Activated naive CD4-positive, alpha-beta T cell treated with anti-CD3 and anti-CD28 coated beads, Interleukin-2, amount 50 U/mL, for 16 hours (primary cell): Measurements from ENCODE around the gene SBF2.
"Not testable (repeated sequence)": the region's sequence is repeated elsewhere in the genome, so short reads cannot be mapped to it uniquely, and the experiment has no call there.

Experiments
- DNase-seq: peaks from one replicate; pipeline ENCODE4 v3.0.0-alpha.2; 2020

SBF2 gene

DNA sequence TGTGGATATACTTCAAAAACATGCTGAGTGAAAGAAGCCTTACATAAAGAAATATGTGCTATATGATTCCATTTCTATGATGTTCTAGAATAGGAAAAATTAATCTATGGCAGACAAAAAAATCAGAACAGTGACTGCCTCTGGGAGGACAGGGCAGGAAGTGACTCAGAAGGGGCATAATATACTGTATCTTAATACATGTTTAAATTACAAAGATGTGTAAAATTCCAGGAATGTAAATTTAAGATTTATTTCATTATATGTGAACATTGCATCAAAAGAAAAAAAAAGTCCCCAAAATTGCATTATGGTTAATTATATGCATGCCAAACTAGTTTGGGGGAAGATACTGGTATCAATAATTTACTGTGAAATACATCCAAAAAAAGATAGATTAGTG lies 32.2 kb downstream of the SBF2 start:
- DNase-seq = no peak

DNA sequence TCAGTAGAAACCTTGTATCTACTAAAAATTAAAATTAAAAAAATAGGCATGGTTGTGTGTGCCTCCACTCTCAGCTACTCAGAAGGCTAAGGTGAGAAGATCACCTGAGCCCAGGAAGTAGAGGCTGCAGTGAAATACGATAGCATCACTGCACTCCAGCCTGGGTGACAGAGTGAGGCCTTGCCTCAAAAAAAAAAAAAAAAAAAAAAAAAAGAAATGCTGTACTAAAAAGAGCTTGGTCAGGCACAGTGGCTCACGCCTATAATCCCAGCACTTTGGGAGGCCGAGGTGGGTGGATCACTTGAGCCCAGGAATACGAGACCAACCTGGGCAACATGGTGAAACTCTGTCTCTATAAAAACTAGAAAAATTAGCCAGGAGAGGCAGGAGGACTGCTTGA lies 36.5 kb downstream of the SBF2 start:
- DNase-seq = no peak

DNA sequence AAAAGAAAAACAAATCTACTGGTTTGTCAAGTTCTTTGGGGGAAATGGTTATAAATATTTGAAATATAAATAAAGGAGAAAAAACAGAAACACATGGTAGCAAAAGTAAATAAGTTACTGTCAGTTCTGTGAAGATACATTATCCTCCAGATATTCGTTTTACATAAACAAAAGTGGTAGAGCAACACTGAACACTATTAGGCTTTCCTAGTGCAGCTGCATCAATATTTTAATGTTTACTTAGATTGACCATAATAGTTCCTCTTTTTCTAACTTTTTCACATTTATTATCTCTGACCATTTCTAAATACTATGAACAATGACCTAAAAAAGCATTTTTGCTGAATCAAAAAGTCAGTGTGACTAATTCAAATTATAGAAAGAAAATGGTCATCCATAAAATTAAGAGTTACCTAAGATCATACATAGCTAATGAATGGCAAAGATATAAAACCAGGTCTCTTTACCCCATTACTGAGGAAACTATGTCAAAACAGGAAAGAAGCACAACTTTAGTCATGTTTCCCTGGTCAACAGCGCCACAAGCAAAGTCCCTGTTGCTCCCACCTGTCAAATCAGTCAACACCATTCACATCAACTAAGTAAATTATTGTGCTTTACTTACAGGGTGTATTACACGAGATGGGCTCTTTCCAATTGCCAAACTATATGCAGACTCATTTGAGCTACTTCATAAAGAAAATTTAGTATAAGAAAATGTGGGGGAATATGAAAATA lies 38.5 kb downstream of the SBF2 start:
- DNase-seq = no peak

DNA sequence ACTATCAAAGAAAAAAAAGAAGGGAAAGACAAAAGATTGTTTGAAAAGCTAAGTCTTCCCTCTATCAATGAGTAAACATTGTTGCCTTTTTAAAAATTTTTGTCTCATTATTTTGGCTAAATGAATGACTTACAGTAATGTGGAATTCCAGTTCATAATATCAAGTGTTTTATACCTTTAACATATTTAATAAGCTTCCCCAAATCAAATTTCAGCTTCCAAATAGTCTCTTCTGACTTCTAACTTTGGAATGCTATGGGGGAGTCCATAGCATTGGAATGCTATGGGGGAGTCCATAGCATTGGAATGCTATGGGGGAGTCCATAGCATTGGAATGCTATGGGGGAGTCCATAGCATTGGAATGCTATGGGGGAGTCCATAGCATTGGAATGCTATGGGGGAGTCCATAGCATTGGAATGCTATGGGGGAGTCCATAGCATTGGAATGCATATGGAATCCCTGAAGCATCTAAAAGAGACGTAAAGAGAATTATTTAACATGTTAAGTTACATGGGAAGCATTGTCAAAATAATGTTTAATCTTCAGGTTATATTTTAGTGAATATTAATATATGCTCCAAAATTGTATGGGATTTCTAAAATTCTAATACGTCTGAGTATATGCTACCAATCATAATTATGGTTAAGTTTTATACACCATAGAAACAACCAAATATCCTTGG lies 44.4 kb downstream of the SBF2 start:
- DNase-seq = not testable (repeated sequence)

DNA sequence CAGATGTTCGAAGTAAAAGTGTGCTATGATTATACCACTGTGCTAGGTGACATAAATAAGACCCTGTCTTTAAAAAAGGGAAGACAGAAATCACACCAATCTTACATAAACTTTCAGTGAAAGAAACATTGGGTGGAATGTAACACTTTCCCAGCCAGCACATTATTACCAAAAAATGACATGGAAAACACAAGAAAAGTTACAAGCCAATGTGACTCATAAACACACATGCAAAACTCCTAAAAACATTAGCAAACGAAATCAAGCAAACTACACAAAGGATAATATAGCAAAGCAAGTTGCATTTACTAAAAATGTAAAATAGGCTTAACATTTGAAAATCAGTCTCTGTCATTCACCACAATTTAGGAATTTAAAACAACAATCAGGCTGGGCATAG lies 47.0 kb downstream of the SBF2 start:
- no peak for DNase-seq

DNA sequence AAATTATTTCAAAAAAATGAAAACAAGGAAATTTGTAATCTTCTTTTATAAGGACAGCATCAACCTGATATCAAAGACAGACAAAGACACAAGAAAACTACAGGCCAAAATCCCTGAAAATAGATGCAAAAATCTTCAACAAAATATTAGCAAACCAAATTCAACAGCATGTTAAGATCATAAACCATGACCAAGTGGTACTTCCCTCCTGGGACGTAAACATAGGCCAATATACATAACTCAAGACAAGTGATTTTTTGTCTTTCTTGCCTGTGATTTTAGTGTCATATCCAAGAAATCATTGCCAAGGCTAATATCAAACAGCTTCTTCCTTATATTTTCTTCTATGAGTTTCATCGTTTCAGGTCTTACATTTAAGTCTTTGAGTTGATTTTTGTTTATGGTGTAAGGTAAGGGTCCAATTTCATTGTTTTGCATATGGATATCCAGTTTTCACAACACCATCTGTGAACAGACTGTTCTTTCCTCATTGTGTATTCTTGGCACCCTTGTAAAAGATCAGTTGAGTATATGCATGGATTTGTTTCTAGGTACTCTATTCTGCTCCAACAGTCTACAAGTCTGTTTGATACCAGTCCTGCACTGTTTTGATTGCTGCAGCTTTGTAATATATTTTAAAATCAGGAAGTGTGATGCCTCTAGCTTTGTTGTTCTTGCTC lies 50.0 kb downstream of the SBF2 start:
- no peak for DNase-seq

DNA sequence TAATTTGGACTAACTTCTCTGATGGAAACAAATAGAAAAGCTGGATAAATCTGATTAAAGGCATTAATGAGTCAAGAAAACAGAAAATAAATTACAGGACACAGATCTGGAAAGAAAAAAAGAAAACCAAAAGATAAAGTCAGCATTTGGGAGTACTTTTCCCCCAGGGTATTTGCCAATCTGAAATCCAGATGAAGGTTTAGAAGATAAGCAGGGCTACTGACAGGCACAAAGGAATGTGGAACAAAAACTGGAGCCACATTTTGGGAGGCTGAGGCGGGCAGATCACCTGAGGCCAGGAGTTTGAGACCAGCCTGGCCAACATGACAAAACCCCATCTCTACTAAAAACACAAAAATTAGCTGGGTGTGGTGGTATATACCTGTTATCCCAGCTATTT lies 57.2 kb downstream of the SBF2 start:
- DNase-seq = no peak

DNA sequence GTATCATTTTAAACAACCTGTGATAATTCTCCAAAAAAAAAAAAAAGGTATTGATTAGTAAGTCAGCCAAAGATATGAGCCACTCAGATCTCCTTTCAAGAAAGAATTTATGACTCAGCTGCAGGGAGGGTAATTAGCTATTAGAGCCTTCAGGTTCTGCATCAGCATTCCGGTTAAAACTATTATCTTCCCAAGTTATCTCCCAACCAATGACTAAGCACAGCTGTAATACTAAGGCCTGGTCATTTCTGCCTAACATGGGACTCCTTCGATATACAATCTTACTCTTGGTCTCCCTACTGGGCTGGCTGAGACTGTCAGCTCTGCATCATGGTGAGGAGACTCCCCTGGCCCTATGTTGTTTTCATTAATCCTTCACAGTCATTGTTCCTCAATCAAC lies 60.4 kb downstream of the SBF2 start:
- DNase-seq = no peak

DNA sequence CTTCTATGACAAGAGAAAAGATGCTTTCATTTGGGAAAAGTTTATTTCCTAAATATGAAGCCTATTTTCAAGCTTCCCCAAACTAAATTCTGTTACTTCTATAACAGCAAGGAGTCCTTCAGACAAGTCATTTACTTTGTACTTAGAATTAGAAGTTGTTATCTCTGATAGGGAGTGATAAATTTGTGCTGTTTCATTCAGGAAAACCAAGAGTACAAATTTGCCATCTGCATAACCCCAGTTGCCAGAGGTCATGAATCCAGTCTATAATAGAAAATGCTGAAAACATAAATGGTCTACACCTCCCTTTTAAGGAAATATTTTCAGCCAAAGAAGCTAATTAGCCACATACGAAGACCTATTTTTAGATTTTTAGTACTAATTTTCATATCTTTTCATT lies 61.3 kb downstream of the SBF2 start:
- DNase-seq = no peak

DNA sequence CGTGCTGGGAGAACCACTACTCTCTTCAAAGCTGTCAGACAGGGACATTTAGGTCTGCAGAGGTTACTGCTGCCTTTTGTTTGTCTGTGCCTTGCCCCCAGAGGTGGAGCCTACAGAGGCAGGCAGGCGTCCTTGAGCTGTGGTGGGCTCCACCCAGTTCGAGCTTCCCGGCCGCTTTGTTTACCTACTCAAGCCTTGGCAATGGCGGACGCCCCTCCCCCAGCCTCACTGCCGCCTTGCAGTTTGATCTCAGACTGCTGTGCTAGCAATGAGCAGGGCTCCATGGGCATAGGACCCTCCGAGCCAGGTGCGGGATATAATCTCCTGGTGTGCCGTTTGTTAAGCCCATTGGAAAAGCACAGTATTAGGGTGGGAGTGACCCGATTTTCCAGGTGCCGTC lies 62.2 kb downstream of the SBF2 start:
- not testable (repeated sequence) for DNase-seq

DNA sequence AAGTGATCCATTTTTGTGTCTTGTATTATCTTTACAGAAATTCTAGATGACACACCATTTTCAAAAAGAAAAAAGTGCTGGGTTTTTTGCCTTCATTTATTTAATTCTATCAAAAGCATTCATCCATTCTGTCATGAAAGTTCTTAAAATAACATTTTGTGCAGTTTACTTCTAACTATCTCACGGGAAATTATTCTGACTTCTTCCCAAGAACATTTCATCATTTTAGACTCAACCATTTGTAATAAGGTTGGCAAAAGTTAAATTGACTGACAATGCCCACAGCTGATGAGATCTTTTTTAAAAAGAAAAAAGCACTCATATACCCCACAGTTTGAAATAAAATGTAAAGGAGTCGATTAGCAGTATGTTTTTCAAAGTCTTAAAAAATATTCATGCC lies 68.5 kb downstream of the SBF2 start:
- no peak for DNase-seq

DNA sequence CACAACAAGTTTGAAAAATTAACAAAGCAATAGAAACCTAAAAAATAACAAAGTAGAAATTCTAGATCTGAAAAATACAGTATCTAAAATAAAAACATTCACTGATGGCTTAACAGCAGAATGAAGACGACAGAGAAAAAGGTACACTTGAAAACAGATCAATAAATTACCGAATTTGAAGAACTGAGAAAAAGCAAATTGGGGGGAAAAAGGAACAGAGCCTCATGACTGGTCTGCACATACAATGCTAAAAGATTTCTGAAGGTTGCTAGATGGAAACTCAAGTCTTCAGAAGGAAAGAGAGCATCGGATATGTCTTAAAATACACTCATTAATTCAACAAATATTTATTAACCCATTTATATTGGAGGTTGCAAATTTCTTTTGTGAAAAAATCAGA lies 71.6 kb downstream of the SBF2 start:
- DNase-seq = no peak

DNA sequence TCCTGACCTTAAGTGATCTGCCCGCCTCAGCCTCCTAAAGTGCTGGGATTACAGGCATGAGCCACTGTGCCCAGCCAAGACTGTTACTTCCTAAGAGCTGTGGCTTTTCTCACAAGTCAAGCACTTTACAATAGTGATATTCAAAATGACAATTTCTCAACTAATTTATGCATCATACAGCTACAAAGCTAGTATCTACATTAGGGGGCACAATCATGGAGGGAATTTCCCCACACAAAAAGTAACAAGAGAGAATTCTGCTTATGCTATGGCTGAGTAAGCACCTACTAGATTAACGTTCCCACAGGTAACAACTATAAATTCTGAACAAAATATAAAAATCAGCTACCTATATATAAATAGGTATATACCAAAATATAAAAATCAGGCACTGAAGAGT lies 72.7 kb downstream of the SBF2 start:
- DNase-seq = no peak

DNA sequence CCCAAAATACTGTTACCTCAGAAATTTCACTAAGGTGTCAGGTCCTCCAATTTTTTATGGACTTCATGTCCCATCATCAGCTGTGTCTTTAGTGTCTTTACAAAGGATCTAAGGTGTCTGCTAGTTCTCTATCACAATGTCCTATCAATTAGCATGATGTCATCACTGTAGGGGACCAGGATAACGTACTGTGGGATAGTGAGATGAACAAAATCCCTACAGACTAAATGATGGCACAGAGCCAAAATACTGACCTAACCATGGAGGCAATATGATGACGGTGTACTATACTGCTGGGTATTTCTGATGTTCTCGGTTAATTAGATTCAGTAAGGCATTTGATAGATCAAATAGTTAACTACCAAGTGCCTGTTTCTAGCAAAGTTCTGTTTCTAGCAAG lies 82.5 kb downstream of the SBF2 start:
- DNase-seq = no peak

DNA sequence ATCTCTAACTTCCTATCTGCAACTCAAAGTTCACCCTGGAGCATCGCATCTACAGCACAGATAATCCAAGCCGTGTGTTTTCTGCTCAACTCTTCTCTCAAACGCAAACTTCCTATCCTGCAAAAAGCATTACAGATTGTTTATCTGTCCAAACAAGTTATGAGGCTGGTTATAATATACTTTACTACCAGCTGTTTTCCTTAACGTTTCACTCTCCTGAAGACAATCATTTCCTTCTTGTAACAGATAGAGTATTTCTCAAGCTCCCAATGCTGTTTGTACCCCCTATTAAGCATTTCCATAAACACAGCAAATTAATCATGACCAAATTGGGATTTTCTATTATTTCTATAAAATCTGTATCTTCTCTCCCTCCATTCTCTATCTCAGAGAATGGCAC lies 84.7 kb downstream of the SBF2 start:
- DNase-seq = no peak

DNA sequence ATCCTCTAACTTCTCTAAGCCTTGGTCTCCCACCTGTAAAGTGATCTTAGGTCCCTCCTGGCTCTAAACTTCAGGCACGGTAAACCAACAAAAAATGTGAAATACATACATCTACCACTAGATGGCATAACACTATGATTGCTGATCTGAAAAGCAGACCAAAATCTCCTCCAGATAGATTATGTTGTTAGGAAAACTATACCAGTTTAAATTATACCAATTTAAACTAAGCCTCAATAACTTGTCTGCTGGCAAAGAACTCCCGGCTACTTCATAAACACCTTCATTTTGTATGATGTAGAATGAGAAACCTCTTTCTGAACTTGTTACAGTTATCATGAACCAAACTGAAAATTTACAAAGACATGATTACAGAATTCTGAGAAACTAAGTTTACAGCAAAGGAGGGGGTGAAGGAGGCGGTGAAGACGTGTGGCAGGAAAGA lies 85.9 kb downstream of the SBF2 start:
- no peak for DNase-seq

DNA sequence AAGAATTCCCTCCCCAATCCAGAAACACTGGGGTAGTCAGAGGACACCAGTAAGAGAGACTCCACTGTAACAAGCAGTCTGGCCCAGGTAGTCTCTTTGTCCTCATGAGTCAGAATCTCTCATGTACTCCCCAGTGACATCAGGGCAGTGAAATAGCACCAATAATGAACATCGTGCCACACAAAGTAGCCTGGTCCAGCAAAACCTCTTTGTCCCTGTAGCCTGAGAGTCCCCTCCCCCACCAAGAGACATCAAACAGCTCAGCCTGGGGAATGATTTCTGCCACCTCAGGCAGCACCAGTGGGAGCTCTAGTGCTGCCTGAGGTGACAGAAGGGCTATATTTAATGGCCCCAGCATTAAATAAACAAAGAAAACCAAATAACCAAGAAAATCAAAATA lies 88.1 kb downstream of the SBF2 start:
- no peak for DNase-seq

DNA sequence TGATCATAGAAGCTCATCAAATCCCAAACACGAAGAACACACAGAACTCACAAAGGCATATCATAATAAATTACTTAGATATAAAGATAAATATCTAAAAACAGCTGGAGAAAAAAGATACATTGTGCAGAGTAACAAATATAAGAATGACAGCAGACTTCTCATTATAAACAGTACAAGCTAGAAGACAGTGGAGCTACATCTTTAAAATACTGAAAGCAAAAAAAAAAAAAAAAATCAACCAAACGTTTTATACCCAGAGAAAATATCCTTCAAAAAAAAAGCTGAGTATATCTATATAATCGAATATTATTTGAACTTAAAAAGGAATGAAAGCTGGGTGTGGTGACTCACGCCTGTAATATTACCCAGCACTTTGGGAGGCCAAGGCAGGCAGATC lies 90.0 kb downstream of the SBF2 start:
- DNase-seq = no peak

DNA sequence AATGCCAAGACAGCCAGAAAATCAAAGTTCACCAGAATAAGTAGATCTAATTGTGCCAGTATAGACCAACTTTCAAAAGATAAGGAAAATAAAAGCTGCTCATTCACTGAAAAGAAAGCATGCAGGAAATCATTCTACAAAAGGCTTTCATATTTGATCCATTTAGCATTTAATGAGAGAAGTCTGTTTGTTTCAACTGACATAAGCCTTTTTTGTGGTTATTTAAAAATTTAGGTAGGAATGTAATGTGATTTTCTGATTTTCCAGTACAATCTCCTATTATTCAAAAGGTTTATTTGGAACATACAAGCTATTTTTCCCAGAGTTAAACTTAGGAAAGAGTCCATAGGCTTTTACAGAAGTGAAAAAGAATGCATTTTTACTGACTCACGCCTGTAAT lies 92.7 kb downstream of the SBF2 start:
- DNase-seq = no peak

DNA sequence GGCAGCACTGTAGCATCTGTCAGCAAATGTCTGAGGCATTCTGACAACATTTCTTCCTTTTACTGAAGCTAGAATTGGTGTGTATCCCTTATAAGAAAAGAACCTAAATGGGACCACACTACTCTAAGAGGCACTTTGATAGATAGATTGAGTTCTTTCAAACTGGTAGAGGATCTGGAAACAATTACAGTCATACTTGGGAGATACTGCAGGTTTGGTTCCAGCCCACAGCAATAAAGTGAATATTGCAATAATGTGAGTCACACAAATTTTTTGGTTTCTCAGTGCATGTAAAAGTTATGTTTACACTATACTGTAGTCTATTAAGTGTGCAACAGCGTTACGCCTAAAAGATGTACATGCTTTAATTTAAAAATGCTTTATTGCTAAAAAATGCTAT lies 96.9 kb downstream of the SBF2 start:
- no peak for DNase-seq

DNA sequence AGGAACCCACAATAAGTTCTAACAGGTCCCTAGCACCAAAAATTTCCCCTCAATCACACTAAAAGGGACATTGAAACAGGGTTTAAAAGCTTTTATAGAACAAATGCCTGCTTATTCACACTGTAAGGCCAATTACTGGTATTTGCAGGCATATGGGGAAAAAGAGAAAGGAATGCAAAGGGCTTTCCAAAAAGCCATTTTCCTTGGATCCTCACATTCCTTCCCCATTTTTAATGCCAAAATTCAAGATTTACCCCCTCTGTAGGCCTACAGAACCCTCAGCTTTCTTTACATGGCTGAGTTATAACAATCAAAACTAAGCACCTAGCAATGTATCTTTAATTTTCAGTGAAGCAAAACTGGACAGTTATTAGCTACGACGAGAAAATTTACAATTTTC lies 102.0 kb downstream of the SBF2 start:
- no peak for DNase-seq

DNA sequence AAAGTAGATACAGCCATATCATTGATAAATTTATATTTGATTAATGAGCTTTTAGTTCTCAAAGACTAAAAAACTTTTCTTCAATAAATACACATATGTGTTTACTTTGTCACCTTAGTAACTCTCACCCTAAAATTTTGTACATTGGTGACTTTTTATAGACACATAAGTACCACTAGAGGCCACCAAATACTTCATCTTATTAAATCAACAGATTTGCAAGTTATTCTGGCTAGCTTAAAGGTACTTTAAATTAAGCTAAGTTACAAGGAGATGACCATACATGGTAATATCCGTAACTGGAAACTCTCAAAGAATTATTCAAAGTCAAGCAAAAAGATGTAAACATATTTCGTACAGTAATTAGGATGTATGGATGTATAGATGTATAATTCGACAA lies 112.2 kb downstream of the SBF2 start:
- no peak for DNase-seq

DNA sequence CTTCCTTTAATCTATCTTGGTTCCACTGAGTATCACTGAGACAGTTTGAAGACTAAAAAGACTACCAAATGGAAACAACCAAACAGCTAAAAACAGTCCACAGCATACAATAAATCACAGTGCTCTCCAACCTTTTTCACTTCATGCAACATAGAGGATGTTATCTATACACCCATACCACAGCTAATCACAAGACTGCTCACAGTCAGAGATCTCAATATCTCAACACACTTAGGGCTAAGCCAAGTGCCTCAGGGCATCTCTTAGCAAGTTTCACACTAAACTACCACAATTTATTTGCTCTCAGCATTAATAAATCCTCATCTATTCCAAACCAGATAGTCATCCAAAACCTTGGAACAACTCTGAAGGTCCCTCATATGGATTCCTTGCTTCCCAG lies 129.4 kb downstream of the SBF2 start:
- no peak for DNase-seq

DNA sequence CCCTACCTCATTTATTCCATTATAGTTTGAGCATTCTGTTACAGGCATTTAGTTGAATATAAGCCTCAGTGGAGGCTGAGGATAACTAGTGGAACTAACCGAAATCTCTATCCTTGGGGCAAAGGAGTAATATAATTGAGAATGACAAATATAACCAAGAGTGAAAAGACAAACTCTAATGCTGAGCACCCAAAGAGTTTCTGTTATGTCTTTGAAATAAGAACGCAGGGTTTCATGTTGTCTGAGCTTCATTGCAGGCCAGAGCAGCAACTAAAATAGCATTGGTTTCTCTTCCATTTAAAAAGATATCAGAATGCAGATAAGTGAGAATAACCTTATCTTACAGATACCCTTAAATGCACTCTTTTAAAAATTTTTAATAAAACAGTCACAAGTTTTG lies 131.8 kb downstream of the SBF2 start:
- no peak for DNase-seq
